ENCODE data around the gene OR6K6. TPM values are rescaled to one million over a fixed set of nuclear protein-coding genes. Genes with fewer than 3 reads are reported as not detected.

Gene OR6K6
- total and polyA plus RNA-seq, 2 experiments from 2014 or later, result not detected

DNA sequence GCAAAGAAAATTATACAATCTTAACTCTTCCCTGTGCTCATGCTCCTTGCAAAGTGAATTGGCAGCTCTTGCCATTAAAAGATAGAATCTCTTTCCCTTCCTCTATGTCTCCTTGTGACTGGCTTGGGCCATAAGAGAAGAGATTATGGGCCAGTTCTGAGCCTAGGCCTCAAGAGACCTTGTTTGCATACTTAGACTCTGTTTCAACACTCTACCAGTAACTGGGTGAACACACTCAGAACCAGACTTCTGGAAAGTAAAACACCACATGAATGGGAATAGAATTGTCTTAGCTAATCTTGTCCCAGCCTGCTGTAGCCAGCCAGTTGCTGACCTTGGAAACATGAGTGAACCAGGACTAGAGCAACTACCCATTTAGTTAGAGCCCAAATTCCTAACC is 18.7 kb upstream of the OR6K6 start:
- ATAC-seq, result no peak
- H3K4me2 ChIP-seq, result no peak overlapping the region
- H3K27ac Mint-ChIP-seq, result no peak overlapping the region

More for the DNA sequence above, 18.7 kb upstream of the OR6K6 start:
- Mint-ChIP-seq H3K9me3 (no peaks in the 10 kb centered on the region), H3K4me1 (no peaks in the 10 kb centered on the region), H3K27me3 (ENCODE audit: insufficient read depth, low read depth, poor library complexity) (no peaks in the 10 kb centered on the region), H3K36me3 (ENCODE audit: low read depth) (no peaks in the 10 kb centered on the region), H3K4me3 (no peak overlapping the region)
- Histone ChIP-seq H3K9me2 (ENCODE audit: insufficient read depth) (peaks cover 4% of the 10 kb centered on the region), H3K4me3 (no peak overlapping the region), H3K4me1 (ENCODE audit: insufficient read depth) (no peaks in the 10 kb centered on the region), H3K79me2 (replicated peaks; ENCODE audit: insufficient read depth) (no peaks in the 10 kb centered on the region), H3K36me3 (ENCODE audit: insufficient read depth) (no peaks in the 10 kb centered on the region), H3F3A (replicated peaks; ENCODE audit: low read depth) (no peaks in the 10 kb centered on the region), H3K27me3 (ENCODE audit: insufficient read depth) (no peaks in the 10 kb centered on the region), H3K27ac (ENCODE audit: low read depth) (no peak overlapping the region), H4K20me1 (replicated peaks; ENCODE audit: insufficient read depth) (no peaks in the 10 kb centered on the region), H2AFZ (no peak overlapping the region)
- DNase-seq (ENCODE audit: low spot score), result no peak
- TF ChIP-seq, protein P1, sequence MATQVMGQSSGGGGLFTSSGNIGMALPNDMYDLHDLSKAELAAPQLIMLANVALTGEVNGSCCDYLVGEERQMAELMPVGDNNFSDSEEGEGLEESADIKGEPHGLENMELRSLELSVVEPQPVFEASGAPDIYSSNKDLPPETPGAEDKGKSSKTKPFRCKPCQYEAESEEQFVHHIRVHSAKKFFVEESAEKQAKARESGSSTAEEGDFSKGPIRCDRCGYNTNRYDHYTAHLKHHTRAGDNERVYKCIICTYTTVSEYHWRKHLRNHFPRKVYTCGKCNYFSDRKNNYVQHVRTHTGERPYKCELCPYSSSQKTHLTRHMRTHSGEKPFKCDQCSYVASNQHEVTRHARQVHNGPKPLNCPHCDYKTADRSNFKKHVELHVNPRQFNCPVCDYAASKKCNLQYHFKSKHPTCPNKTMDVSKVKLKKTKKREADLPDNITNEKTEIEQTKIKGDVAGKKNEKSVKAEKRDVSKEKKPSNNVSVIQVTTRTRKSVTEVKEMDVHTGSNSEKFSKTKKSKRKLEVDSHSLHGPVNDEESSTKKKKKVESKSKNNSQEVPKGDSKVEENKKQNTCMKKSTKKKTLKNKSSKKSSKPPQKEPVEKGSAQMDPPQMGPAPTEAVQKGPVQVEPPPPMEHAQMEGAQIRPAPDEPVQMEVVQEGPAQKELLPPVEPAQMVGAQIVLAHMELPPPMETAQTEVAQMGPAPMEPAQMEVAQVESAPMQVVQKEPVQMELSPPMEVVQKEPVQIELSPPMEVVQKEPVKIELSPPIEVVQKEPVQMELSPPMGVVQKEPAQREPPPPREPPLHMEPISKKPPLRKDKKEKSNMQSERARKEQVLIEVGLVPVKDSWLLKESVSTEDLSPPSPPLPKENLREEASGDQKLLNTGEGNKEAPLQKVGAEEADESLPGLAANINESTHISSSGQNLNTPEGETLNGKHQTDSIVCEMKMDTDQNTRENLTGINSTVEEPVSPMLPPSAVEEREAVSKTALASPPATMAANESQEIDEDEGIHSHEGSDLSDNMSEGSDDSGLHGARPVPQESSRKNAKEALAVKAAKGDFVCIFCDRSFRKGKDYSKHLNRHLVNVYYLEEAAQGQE (IDR thresholded peaks at IDR 0.05; ENCODE audit: unreplicated experiment), result no peak
- TF ChIP-seq JUNB (IDR thresholded peaks at IDR 0.05; ENCODE audit: unreplicated experiment) (no peak), EZH2 (IDR thresholded peaks at IDR 0.05; ENCODE audit: low read depth, unreplicated experiment) (no peak), ZNF114 (CRISPR knock-in tag; IDR thresholded peaks at IDR 0.05) (no peak), ZNF331 (CRISPR knock-in tag; IDR thresholded peaks at IDR 0.05; ENCODE audit: low read depth) (no peak), EZH2phosphoT487 (IDR thresholded peaks at IDR 0.05; ENCODE audit: unreplicated experiment) (no peak), ZNF462 (CRISPR knock-in tag; IDR thresholded peaks at IDR 0.05) (no peak), POLR2AphosphoS5 (IDR thresholded peaks at IDR 0.05; ENCODE audit: low read depth) (no peak), STAT1 (IDR thresholded peaks at IDR 0.05; ENCODE audit: unreplicated experiment) (no peak), NANOG (IDR thresholded peaks at IDR 0.05; ENCODE audit: borderline replicate concordance) (no peak), CREB1 (CRISPR knock-in tag; IDR thresholded peaks at IDR 0.05; ENCODE audit: low read depth) (no peak), ETS1 (IDR thresholded peaks at IDR 0.05) (no peak)
- TF ChIP-seq, protein P2, sequence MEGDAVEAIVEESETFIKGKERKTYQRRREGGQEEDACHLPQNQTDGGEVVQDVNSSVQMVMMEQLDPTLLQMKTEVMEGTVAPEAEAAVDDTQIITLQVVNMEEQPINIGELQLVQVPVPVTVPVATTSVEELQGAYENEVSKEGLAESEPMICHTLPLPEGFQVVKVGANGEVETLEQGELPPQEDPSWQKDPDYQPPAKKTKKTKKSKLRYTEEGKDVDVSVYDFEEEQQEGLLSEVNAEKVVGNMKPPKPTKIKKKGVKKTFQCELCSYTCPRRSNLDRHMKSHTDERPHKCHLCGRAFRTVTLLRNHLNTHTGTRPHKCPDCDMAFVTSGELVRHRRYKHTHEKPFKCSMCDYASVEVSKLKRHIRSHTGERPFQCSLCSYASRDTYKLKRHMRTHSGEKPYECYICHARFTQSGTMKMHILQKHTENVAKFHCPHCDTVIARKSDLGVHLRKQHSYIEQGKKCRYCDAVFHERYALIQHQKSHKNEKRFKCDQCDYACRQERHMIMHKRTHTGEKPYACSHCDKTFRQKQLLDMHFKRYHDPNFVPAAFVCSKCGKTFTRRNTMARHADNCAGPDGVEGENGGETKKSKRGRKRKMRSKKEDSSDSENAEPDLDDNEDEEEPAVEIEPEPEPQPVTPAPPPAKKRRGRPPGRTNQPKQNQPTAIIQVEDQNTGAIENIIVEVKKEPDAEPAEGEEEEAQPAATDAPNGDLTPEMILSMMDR (conservative IDR thresholded peaks at IDR 0.05; ENCODE audit: low read depth in 2 of 2), result no peak
